Ishikawa (cell line): ENCODE results near the gene CEACAM5.

Experiments
- CEBPB ChIP-seq: IDR thresholded peaks from 2 replicates; pipeline ENCODE4 v1.6.1; 2012
- CREB1 ChIP-seq: IDR thresholded peaks from 2 replicates; pipeline ENCODE4 v1.6.1; 2012; ENCODE audit warnings: low read depth
- EGR1 ChIP-seq: IDR thresholded peaks from 2 replicates; pipeline ENCODE4 v1.6.1; 2012
- EP300 ChIP-seq: IDR thresholded peaks from 2 replicates; pipeline ENCODE4 v1.6.1; 2012; ENCODE audit warnings: borderline replicate concordance
- FOXM1 ChIP-seq: IDR thresholded peaks from 2 replicates; pipeline ENCODE4 v1.6.1; 2012; ENCODE audit warnings: low read depth, borderline replicate concordance
- NFIC ChIP-seq: IDR thresholded peaks from 2 replicates; pipeline ENCODE4 v1.6.1; 2012
- RAD21 ChIP-seq: IDR thresholded peaks from 2 replicates; pipeline ENCODE4 v1.6.1; 2012; ENCODE audit warnings: low read depth
- TAF1 ChIP-seq: IDR thresholded peaks from 2 replicates; pipeline ENCODE4 v1.6.1; 2012; ENCODE audit warnings: low read depth, mild to moderate bottlenecking
- TCF12 ChIP-seq: IDR thresholded peaks from 2 replicates; pipeline ENCODE4 v1.6.1; 2012; ENCODE audit warnings: low read depth
- TEAD4 ChIP-seq: IDR thresholded peaks from 2 replicates; pipeline ENCODE4 v1.6.1; 2012
- YY1 ChIP-seq: IDR thresholded peaks from 2 replicates; pipeline ENCODE4 v1.6.1; 2012; ENCODE audit warnings: low read depth
- ZBTB7A ChIP-seq: IDR thresholded peaks from 2 replicates; pipeline ENCODE4 v1.6.1; 2012; ENCODE audit warnings: low read depth
- TF ChIP-seq, protein P1 (sequence below): IDR thresholded peaks from 2 replicates; pipeline ENCODE4 v1.6.1; 2012
- TF ChIP-seq, protein P2 (sequence below): IDR thresholded peaks from 2 replicates; pipeline ENCODE4 v1.6.1; 2012; ENCODE audit warnings: low read depth, mild to moderate bottlenecking
- TF ChIP-seq, protein P3 (sequence below): IDR thresholded peaks from 2 replicates; pipeline ENCODE4 v1.6.1; 2012

The CEACAM5 gene

DNA sequence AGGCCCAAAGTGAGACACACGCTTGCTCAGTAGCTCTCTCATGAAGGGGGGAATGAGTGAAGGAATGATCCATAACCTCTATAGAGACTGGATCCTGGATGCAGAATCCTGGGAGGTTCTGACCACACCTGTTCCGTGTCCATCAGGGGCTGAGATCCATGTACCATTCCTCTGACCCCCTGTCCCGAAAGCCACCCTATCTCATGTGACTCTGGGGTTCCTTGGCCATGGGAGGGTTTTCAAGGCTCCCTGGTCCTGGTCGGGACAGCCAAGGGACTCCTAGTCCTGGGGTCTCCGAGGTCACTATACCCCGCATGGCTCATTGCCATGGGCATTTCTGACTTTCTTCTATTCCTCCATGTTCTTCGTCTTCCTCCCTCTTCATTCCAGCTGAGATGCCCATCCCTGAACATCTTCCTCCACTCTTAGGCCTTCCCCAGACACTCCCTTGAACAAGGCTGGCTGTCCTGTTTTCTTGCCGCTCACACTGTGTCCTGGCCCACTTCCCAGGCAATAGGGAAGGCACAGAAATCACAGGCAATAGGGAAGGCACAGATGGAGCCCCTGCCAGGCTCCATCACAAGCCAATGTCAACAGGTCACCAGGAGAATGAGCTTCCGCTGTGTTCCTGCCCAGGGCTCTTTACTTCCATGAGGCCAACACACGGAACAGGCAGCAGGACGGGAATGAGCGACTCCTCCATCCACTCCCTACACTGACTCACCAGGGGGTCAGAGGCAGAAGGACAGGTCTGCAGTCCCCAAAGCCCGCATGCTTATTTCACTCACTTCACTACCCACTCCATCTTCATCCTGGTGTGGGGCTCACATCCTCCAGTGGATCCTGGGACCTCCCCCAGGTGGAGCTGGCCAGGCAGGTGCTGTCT is 3.2 kb downstream of the CEACAM5 start:
- TF ChIP-seq, protein P1, sequence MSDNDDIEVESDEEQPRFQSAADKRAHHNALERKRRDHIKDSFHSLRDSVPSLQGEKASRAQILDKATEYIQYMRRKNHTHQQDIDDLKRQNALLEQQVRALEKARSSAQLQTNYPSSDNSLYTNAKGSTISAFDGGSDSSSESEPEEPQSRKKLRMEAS = no peak
- no peak for TF ChIP-seq EGR1
- TF ChIP-seq FOXM1 = no peak
- no peak for TF ChIP-seq NFIC
- TF ChIP-seq YY1 = no peak
- no peak for TF ChIP-seq CEBPB
- no peak for TF ChIP-seq CREB1
- TF ChIP-seq TEAD4 = no peak
- no peak for TF ChIP-seq RAD21
- TF ChIP-seq, protein P2, sequence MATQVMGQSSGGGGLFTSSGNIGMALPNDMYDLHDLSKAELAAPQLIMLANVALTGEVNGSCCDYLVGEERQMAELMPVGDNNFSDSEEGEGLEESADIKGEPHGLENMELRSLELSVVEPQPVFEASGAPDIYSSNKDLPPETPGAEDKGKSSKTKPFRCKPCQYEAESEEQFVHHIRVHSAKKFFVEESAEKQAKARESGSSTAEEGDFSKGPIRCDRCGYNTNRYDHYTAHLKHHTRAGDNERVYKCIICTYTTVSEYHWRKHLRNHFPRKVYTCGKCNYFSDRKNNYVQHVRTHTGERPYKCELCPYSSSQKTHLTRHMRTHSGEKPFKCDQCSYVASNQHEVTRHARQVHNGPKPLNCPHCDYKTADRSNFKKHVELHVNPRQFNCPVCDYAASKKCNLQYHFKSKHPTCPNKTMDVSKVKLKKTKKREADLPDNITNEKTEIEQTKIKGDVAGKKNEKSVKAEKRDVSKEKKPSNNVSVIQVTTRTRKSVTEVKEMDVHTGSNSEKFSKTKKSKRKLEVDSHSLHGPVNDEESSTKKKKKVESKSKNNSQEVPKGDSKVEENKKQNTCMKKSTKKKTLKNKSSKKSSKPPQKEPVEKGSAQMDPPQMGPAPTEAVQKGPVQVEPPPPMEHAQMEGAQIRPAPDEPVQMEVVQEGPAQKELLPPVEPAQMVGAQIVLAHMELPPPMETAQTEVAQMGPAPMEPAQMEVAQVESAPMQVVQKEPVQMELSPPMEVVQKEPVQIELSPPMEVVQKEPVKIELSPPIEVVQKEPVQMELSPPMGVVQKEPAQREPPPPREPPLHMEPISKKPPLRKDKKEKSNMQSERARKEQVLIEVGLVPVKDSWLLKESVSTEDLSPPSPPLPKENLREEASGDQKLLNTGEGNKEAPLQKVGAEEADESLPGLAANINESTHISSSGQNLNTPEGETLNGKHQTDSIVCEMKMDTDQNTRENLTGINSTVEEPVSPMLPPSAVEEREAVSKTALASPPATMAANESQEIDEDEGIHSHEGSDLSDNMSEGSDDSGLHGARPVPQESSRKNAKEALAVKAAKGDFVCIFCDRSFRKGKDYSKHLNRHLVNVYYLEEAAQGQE = no peak
- no peak for TF ChIP-seq ZBTB7A
- TF ChIP-seq, protein P3, sequence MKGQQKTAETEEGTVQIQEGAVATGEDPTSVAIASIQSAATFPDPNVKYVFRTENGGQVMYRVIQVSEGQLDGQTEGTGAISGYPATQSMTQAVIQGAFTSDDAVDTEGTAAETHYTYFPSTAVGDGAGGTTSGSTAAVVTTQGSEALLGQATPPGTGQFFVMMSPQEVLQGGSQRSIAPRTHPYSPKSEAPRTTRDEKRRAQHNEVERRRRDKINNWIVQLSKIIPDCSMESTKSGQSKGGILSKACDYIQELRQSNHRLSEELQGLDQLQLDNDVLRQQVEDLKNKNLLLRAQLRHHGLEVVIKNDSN = no peak
- TF ChIP-seq EP300 = no peak
- TF ChIP-seq TCF12 = no peak
- TF ChIP-seq TAF1 = no peak

DNA sequence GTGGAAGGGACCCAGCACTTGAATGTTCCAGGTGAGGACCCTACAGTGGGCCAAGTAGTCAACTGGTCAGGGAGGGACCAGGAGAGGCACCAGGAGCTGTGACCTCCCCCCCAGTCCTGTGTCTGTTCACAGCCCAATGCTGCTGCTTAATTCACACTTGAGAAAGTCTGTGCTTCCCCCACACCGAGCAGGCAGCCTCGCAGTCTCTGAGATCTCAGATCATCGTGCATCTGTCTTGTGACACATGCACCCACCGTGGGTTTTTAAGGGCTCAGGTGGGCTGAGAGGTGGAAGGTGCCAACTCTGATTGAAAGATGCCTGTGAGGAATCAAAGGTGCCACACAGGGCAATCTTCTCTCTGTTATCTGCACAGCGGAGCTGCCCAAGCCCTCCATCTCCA is 6.2 kb downstream of the CEACAM5 start:
- TF ChIP-seq CEBPB (no peak), EP300 (no peak), EGR1 (no peak), ZBTB7A (no peak), NFIC (no peak), RAD21 (no peak), CREB1 (no peak), TCF12 (no peak)
- TF ChIP-seq, protein P3 = no peak
- TF ChIP-seq, protein P2 = no peak

DNA sequence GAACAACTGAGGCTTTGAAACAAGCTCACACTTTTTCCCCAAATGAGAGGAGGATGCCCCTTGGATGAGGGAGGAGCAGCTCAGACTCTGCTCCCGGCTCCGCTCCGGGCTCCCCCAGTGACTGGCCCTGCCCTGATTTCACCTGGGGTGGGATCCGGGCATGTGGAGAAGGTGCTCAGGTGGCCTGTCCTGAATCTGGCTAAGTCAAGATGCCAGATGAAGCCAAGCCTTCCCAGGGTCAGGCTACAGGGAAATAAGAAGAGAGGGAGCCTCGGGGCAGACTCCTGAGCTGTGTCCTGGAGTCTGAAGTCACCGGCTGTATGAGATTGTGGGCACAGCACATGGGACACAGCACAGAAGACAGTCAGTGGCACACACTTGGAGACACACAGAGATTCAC is 10.3 kb downstream of the CEACAM5 start:
- TF ChIP-seq TCF12 (no peak), TAF1 (no peak), NFIC (no peak), EGR1 (no peak), EP300 (no peak)
- TF ChIP-seq, protein P3 = no peak
- TF ChIP-seq, protein P2 = no peak

DNA sequence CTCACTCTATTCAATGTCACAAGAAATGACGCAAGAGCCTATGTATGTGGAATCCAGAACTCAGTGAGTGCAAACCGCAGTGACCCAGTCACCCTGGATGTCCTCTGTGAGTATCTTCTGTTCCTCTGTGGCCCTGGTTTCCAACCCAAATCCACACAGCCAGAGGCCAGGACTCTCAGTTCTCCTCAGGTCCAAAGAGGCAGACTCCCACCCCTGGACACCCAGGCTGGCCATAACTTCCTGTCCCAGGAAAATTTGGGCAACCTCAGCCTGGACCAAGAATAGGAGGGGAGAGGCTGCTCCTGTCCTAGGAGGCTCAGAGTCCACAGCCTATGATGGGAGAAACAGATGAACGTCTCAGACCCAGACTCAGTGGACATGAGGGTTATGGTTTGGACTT is 11.7 kb downstream of the CEACAM5 start:
- TF ChIP-seq CEBPB (no peak), NFIC (no peak), EGR1 (no peak), EP300 (no peak), ZBTB7A (no peak), TAF1 (no peak), TCF12 (no peak)
- TF ChIP-seq, protein P1 = no peak
- TF ChIP-seq, protein P2 = no peak
- TF ChIP-seq, protein P3 = no peak
